SU-DHL-6 (cell line): ENCODE results near the gene LAMTOR4.
"Not testable (repeated sequence)": the region's sequence is repeated elsewhere in the genome, so short reads cannot be mapped to it uniquely, and the experiment has no call there.

Experiments
- H2AFZ ChIP-seq: fragments of 200-600 bp; sonication (generic); 2 replicates; pipeline ENCODE4 v1.6.1; 2014; ENCODE audit warnings: low read depth, mild to moderate bottlenecking, moderate library complexity, mixed read lengths, antibody characterized with exemption, low read length; ENCODE audit not compliant: severe bottlenecking
- H3F3A ChIP-seq: fragments of 200-600 bp; shearing (Covaris generic); 2 replicates; pipeline ENCODE4 v1.6.0; 2016; ENCODE audit warnings: antibody characterized with exemption, mild to moderate bottlenecking; ENCODE audit not compliant: insufficient read depth
- H3K27ac ChIP-seq: fragments of 200-600 bp; sonication (generic); 2 replicates; pipeline ENCODE4 v1.5.1; 2016; ENCODE audit warnings: low read depth, mild to moderate bottlenecking, low read length, moderate library complexity, mixed read lengths
- H3K27me3 ChIP-seq: fragments of 200-600 bp; sonication (generic), shearing (Covaris generic); 2 replicates; pipeline ENCODE4 v1.6.0; 2014; ENCODE audit warnings: mild to moderate bottlenecking, low read length
- H3K36me3 ChIP-seq: fragments of 200-600 bp; sonication (generic); 2 replicates; pipeline ENCODE4 v1.6.1; 2014; ENCODE audit warnings: mild to moderate bottlenecking, low read length, mixed read lengths
- H3K4me2 ChIP-seq: fragments of 300-600, 200-600 bp; shearing (Covaris generic), sonication (generic); 2 replicates; pipeline ENCODE4 v1.6.0; 2014; ENCODE audit warnings: low read length, low read depth, mild to moderate bottlenecking; ENCODE audit not compliant: poor library complexity, severe bottlenecking
- H3K4me3 ChIP-seq: fragments of 200-600 bp; sonication (generic); 2 replicates; pipeline ENCODE4 v1.5.1; 2014; ENCODE audit warnings: antibody characterized with exemption, low read length, mild to moderate bottlenecking, mixed read lengths; ENCODE audit not compliant: insufficient read depth, poor library complexity, severe bottlenecking
- H3K79me2 ChIP-seq: fragments of 200-600 bp; sonication (generic); 2 replicates; pipeline ENCODE4 v1.6.1; 2014; ENCODE audit warnings: mild to moderate bottlenecking, low read length, moderate library complexity; ENCODE audit not compliant: insufficient read depth
- H3K9ac ChIP-seq: fragments of 200-600 bp; sonication (generic); 2 replicates; pipeline ENCODE4 v1.7.0; 2014; ENCODE audit warnings: mild to moderate bottlenecking, low read length
- H3K9me2 ChIP-seq: fragments of 200-600 bp; sonication (generic); replicated peaks from 2 replicates; pipeline ENCODE4 v1.6.1; 2014; ENCODE audit warnings: low read length; ENCODE audit not compliant: insufficient read depth
- H3K9me3 ChIP-seq: fragments of 200-600 bp; sonication (generic); 2 replicates; pipeline ENCODE4 v1.6.1; 2014; ENCODE audit warnings: low read length, mixed read lengths; ENCODE audit not compliant: insufficient read depth
- H4K20me1 ChIP-seq: fragments of 200-600 bp; sonication (generic); 2 replicates; pipeline ENCODE4 v1.6.1; 2014; ENCODE audit warnings: low read depth, mild to moderate bottlenecking, antibody characterized with exemption, low read length, moderate library complexity, mixed read lengths
- CTCF ChIP-seq: fragments of 200-600 bp; sonication (generic); IDR thresholded peaks from one replicate; pipeline ENCODE4 v1.5.1; 2017; ENCODE audit warnings: antibody characterized with exemption, mild to moderate bottlenecking, low read length, moderate library complexity; ENCODE audit not compliant: insufficient read depth, poor library complexity, severe bottlenecking
- EZH2phosphoT487 ChIP-seq: fragments of 200-600 bp; sonication (generic), shearing (Covaris generic); conservative IDR thresholded peaks from 2 replicates; pipeline ENCODE4 v1.6.1; 2018; ENCODE audit warnings: mild to moderate bottlenecking, antibody characterized with exemption, low read length, moderate library complexity, mixed read lengths

Gene LAMTOR4

GRCh38 chr7:100190048-100190711 is 41.5 kb downstream of the LAMTOR4 start:
- peak overlapping the region; percentile 52 for H3K9ac ChIP-seq
- no peaks in the 10 kb centered on the region for H3K9me2 ChIP-seq
- H3K9me3 ChIP-seq = no peaks in the 10 kb centered on the region
- peak overlapping the region; percentile 62 for H3K4me2 ChIP-seq
- peak overlapping the region; percentile 94 for H3K27ac ChIP-seq
- peak overlapping the region; percentile 24 for H3K4me3 ChIP-seq
- peak overlapping the region; percentile 39 for H2AFZ ChIP-seq
- TF ChIP-seq EZH2phosphoT487 (no peak), CTCF (peak; percentile 81)
- no peaks in the 10 kb centered on the region for H4K20me1 ChIP-seq
- H3F3A ChIP-seq = peaks cover 50% of the 10 kb centered on the region
- H3K36me3 ChIP-seq = no peaks in the 10 kb centered on the region
- no peaks in the 10 kb centered on the region for H3K27me3 ChIP-seq
- H3K79me2 ChIP-seq = no peaks in the 10 kb centered on the region

DNA sequence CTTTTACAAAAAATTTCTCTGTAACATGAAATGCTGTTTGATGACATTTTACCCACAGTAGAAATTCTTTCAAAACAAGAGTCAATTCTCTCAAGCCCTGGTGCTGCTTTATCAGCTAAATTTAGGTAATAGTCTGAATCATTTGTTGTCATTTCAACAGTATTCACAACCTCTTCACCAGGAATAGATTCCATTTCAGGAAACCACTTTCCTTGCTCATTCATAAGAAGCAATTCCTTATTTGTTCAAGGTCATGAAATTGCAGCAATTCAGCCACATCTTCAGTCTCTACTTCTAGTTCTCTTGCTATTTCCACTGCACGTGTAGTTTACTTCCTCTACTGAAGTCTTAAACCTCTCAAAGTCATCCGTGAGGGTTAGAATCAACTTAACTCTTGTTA is 43.1 kb downstream of the LAMTOR4 start:
- peak overlapping the region; percentile 52 for H3K9ac ChIP-seq
- H3K27me3 ChIP-seq = no peaks in the 10 kb centered on the region
- H3F3A ChIP-seq = peaks cover 56% of the 10 kb centered on the region
- H3K4me2 ChIP-seq = peak overlapping the region; percentile 62
- H3K9me3 ChIP-seq = no peaks in the 10 kb centered on the region
- H3K4me3 ChIP-seq = no peak overlapping the region
- no peaks in the 10 kb centered on the region for H4K20me1 ChIP-seq
- no peaks in the 10 kb centered on the region for H3K79me2 ChIP-seq
- H3K36me3 ChIP-seq = no peaks in the 10 kb centered on the region
- TF ChIP-seq EZH2phosphoT487 (no peak), CTCF (no peak)
- H3K9me2 ChIP-seq = no peaks in the 10 kb centered on the region
- peak overlapping the region; percentile 21 for H2AFZ ChIP-seq
- peak overlapping the region; percentile 94 for H3K27ac ChIP-seq

GRCh38 chr7:100192281-100192862 is 43.7 kb downstream of the LAMTOR4 start:
- Histone ChIP-seq H3K9ac (peak overlapping the region; percentile 52), H3K27ac (peak overlapping the region; percentile 94), H3F3A (peaks cover 56% of the 10 kb centered on the region), H2AFZ (peak overlapping the region; percentile 21), H3K4me2 (peak overlapping the region; percentile 62)
- not testable (repeated sequence) for H3K9me3 ChIP-seq, H4K20me1 ChIP-seq, H3K36me3 ChIP-seq, H3K27me3 ChIP-seq, H3K4me3 ChIP-seq, H3K79me2 ChIP-seq, H3K9me2 ChIP-seq

DNA sequence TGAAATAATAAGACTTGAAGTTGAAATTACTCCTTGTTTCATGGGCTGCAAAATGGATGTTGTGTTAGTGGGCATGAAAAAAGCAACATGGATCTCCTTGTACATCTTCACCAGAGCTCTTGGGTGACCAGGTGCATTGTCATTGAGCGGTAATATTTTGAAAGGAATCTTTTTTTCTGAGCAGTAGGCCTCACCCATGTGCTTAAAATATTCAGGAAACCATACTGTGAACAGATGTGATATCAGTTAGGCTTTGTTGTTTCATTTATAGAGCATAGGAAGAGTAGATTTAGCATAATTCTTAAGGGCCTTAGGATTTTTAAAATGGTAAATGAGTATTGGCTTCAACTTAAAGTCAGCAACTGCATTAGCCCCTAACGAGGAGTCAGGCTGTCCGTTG is 44.3 kb downstream of the LAMTOR4 start:
- Histone ChIP-seq H3F3A (peaks cover 56% of the 10 kb centered on the region), H3K27ac (peak overlapping the region; percentile 94), H3K27me3 (no peaks in the 10 kb centered on the region), H3K4me2 (peak overlapping the region; percentile 62), H3K9me2 (no peaks in the 10 kb centered on the region), H3K9ac (peak overlapping the region; percentile 52), H3K79me2 (no peaks in the 10 kb centered on the region), H3K4me3 (no peak overlapping the region), H4K20me1 (no peaks in the 10 kb centered on the region), H3K9me3 (no peaks in the 10 kb centered on the region), H2AFZ (peak overlapping the region; percentile 21), H3K36me3 (no peaks in the 10 kb centered on the region)
- TF ChIP-seq CTCF = no peak
- no peak for TF ChIP-seq EZH2phosphoT487
